A204.1 (cell line): ENCODE measurements around the gene PRR11.
"Not testable (repeated sequence)": the region's sequence is repeated elsewhere in the genome, so short reads cannot be mapped to it uniquely, and the experiment has no call there.

Experiments
- FAIRE-seq: peaks from 2 replicates; lab custom pipeline; 2012; peaks lifted over from hg19 to GRCh38; lab: Jason Lieb, UNC

Gene PRR11

DNA sequence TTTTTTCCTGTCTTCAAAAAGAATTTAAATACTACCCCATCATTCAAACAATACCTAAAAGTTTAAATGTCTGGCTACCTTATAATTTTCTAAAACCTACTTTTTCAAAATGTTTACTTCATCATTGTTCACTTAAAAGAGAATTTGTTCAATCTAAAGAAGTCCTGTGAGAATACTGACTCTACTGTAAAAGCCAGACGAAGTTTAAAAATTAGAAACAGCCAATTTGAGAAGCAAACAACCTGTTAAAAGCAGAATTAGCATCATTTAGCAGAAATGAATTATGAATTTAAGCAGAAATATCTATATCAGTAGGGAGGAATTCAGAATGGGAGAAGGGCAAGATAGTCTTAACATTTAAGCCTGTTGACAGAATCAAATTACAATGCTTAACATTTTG lies 2.6 kb upstream of the PRR11 start:
- FAIRE-seq: no peak

DNA sequence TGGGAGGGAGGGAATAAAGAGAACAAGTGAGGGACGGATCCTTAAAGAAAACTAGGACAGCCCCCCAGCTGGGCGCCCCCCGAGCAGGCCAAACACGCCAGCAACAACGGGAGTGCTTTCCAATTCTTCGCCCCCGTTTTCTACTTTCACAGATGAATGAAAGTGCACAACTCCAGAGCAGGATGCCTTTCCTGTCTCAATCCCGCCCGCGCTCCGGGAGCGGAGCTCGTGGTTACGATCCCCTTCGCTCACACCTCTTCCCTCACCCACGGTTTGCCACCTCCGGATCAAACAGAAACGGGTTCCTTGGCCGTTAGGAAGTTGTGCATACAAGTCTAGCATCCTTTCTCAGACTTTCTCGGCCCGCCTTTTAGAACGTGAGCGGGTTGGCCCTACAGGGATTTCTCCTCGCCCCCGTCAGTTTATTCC lies 1.2 kb upstream of the PRR11 start:
- FAIRE-seq: no peak

DNA sequence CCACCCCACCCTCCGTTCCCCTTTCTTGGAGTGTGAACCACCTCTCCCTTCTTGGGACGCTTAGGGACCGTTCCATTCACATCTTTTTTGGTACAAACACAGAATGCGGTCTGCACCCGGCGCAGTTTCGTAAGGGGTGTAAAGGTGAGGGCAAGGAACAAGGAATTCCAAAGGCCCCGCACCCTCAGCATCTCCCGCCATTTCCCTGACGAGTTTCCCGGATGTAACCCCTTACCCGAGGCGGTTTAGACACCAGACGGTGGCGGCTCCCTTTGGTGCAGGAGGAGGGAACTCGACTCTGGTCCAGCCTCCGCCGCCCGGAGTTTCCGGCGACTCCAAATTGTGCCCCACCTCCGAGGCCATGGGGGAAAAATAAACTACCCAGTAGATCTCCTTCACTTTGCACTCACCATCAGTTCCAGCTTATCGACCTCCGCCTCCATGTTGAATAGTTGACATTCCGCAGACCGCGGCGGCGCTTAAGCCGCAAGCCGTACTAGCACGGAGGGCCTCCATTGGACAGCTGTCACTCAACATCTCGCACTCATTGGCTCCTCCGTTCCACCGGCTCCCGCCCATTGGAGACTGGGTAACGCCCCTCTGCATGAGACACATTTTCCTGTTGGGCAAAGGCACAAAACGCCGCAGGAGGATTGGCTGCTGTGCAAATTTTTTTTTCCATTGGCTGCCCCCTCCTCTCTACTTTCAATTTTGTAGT lies 666 bp upstream of the PRR11 start, which contains the start of gene SKA2:
Gene SKA2, minus strand, starts transcription at position 466 of the 718 bp plus-strand sequence. Its CDS starts 23 bp downstream, at position 443.
- no peak for FAIRE-seq

DNA sequence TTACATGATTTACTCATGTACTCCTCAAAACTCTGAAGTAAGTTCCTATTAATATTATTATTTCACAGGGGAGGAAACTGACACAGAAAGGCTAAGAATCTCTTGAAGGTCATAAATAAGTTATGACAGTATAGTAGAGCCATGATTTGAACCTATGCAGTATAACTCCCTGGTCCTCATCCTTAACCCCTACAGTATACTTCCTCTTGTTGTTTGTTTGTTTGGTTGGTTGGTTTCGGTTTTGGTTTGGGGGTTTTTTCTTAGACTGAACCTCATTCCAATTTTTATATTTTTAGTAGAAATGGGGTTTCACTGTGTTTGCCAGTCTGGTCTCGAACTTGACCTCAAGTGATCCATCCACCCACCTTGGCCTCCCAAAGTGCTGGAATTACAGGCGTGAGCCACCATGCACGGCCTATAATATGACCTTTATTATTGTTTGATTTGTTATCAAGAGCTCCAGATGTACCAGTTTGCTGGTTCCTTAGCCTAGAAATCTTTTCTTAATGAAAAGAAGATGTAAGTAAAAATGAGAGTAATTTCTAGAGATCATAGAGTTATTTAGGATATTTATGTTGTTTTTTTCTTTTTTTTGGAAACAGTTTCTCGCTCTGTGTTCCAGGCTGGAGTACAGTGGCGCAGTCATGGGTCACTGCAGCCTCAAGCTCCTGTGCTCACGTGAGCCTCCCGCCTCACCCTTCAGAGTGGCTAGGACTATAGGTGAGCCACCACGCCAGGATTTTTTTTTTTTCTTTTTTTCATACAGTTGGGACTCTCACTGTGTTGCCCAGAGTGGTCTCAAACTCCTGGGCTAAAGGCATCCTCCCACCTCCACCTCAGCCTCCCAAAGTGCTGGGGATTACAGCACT lies 4.8 kb downstream of the PRR11 start:
- FAIRE-seq: no peak

- FAIRE-seq: no peak
These were observed 5.9 kb downstream of the PRR11 start for GRCh38 chr17:59161477-59161876.

GRCh38 chr17:59165933-59166342 lies 10.4 kb downstream of the PRR11 start:
- no peak for FAIRE-seq

- FAIRE-seq: no peak
These were observed 12.0 kb downstream of the PRR11 start for GRCh38 chr17:59167571-59168001.

DNA sequence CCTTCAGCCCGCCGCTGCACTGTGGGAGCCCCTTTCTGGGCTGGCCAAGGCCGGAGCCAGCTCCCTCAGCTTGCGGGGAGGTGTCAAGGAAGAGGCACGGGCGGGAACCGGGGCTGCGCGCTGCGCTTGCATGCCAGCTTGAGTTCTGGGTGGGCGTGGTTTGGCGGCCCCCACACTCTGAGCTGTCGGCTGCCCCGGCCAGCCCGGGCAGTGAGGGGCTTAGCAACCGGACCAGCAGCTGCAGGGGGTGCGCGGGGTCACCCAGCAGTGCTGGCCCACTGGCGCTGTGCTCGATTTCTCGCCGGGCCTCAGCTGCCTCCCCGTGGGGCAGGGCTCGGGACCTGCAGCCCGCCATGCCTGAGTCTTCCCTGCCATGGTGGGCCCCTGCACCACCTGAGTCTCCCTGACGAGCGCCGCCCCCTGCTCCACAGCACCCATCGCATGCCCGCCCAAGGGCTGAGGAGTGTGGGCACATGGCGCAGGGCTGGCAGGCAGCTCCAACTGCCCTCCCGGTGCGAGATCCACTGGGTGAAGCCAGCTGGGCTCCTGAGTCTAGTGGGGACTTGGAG lies 17.0 kb downstream of the PRR11 start:
- FAIRE-seq: no peak

DNA sequence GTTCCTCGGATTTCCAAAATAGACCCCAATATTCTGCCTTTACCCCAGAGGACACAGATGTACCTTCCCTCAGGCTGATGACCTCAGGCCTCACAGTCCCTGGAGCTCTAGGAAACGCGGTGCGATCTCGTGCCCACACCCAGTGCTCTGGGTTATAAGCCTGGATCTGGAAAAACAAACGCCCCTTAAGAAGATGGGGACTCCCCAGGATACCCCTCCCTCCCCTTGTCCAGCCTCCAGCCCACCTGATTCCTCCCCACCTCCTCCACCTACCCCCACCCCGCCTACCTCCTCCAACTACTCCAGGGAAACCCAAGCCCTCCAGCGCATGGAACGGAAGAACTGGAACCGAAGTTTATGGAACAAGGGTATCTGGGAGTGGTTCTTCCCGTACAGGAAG lies 19.1 kb downstream of the PRR11 start:
- FAIRE-seq: no peak

DNA sequence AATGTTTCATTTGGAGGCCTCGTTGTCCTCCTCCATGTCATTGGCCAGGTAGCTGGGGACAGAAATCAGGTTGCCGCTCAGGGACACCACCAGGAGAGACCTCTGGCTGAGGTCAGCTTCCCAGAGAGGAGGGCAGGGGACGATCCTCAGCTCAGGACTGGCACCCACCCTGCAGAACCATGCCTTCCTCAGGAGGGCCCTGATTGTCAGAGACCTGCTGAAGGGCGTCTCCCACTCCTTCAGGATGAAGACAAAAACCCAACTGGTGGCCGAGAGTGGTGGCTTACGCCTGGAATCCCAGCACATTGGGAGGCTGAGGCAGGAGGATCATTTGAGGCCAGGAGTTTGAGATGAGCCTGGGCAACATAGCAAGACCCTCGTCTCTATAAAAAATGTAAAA lies 19.5 kb downstream of the PRR11 start:
- no peak for FAIRE-seq

GRCh38 chr17:59178266-59178985 lies 22.9 kb downstream of the PRR11 start:
- no peak for FAIRE-seq

- FAIRE-seq: not testable (repeated sequence)
These were observed 24.1 kb downstream of the PRR11 start for GRCh38 chr17:59179601-59180000.

DNA sequence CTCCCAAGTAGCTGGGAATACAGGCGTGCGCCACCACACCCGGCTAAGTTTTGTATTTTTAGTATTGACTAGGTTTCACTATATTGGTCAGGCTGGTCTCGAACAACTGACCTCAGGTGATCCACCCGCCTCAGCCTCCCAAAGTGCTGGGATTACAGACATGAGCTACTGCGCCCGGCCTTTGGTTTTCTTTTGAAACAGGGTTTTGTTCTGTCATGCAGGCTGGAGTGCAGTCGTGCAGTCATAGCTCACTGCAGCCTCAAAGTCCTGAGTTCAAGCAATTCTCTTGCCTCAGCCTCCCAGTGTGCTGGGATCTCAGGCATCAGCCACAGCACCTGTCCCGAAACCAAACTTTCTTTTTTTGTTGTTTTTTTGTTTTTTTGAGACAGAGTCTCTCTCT lies 25.1 kb downstream of the PRR11 start:
- FAIRE-seq: no peak

GRCh38 chr17:59181481-59181880 lies 25.9 kb downstream of the PRR11 start:
- no peak for FAIRE-seq

- no peak for FAIRE-seq
These were observed 30.5 kb downstream of the PRR11 start for GRCh38 chr17:59185997-59186396.

DNA sequence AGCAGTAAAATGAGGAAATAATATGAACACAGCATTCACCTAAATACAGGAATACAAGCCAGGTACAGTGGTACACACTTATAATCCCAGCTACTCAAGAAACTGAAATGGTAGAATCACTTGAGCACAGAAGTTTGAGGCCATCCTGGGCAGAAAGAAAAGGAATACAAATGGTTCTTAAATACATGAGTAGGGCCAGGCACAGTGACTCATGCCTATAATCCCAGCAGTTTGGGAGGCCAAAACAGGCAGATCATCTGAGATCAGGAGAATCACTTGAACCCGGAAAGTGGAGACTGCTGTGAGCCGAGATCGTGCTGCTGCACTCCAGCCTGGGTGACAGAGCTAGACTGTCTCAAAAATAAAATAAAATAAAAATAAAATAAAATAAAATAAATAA lies 31.3 kb downstream of the PRR11 start:
- FAIRE-seq: no peak

DNA sequence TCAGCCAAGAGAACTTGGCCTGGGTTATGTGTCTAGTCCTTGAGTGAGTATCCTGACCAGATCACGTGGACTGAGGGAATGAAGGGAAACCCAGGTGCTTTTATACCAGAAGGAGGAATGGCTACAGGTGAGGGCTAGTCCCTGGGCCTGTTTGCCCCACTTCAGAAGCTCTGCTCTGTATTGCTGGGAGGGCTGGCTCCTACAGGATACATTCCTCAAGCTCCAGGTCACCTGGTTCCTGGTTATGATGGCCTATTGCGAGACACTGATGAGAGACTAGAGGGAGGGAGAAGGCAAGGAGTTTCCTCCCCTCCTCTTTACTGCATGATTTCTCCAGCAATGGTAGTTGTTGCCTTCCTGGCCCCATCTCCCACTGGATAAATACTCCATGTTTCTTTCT lies 35.3 kb downstream of the PRR11 start:
- FAIRE-seq: no peak

- FAIRE-seq: no peak
These were observed 37.9 kb downstream of the PRR11 start for GRCh38 chr17:59193336-59193862.

DNA sequence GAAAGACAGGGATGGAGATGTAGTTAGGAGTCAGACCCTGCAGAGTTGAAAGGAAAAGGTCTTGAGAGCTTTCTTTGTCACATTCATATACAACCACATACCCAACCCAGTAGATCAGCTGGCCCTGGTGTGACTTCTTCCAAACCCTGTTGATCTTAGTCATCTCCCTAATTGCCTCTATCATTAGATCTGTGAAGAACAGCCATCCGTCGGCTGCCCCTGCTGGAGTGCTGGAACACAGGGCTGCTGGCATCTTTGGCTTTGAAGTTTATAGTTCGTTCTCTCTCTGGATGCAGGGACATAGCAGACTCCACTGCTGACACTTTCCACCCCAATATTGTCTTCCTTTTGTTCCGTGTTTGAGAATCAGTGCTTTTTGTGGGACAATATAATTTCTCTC lies 43.9 kb downstream of the PRR11 start:
- FAIRE-seq: no peak

DNA sequence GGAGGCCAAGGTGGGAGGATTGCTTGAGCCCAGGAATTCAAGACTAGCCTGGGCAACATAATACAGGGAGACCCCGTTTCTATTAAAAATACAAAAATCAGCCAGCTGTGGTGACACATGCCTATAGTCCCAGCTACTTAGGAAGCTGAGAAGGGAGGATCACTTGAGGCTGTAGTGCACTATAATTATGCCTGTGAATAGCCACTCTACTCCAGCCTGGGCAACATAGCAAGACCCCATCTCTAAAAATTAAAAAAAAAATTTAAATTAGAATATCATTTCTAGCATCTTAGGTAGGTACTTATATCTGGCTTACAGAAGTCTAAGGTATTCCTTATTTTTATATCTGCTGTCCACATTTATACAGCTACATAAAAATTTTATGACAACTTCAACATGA lies 46.8 kb downstream of the PRR11 start:
- FAIRE-seq: no peak

DNA sequence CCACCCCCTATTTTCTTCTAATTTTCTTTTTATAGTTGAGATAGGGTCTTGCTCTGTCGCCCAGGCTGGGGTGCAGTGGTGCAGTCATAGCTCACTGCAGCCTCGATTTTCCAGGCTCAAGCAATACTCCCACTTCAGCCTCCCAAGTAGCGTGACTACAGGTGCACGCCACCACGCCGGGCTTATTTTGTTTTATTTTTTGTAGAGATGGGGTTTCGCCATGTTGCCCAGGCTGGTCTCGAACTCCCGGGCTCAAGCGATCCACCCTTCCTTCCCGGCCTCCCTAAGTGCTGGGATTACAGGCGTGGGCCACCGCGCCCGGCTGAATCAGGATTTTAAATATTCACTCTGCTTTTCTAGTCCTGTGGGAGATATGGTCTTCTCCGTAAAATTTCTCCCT lies 63.8 kb downstream of the PRR11 start:
- FAIRE-seq: no peak

DNA sequence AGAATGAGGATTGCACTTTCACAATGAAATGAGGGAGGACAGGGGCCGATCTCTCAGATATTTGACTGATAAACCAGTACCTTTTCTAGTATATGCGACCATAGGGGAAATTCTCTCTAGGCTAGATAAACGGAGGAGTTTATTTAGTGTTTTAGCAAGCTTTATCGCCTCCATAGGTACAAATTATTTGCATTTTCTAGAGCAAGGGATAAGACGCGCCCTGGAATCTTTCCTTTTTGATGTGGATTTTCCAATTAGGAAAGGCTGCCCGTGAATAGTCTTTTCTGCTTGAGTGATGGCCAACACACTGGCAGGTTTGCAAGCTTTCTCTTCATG lies 64.4 kb downstream of the PRR11 start:
- FAIRE-seq: no peak
